Stimulated activated CD4-positive, alpha-beta T cell treated with anti-CD3 and anti-CD28 coated beads, Interleukin-15, amount 100 ng/mL, for 48 hours (primary cell): ENCODE data around the gene NT5C3A.
"Not testable (repeated sequence)": the region's sequence is repeated elsewhere in the genome, so short reads cannot be mapped to it uniquely, and the experiment has no call there.

Experiments used
- DNase-seq, 2 donors: peaks; one replicate each; pipeline ENCODE4 v3.0.0-alpha.2; 2020; ENCODE audit warnings: low read depth in 2 of 2

The NT5C3A gene

GRCh38 chr7:33041631-33042428 is 20.7 kb downstream of the NT5C3A start:
- DNase-seq, result no peak

- DNase-seq, result peak; percentile 41 to 45
These were observed 21.6 kb downstream of the NT5C3A start for GRCh38 chr7:33040803-33041516.

- no peak for DNase-seq
These were observed 22.7 kb downstream of the NT5C3A start for GRCh38 chr7:33039903-33040292.

DNA sequence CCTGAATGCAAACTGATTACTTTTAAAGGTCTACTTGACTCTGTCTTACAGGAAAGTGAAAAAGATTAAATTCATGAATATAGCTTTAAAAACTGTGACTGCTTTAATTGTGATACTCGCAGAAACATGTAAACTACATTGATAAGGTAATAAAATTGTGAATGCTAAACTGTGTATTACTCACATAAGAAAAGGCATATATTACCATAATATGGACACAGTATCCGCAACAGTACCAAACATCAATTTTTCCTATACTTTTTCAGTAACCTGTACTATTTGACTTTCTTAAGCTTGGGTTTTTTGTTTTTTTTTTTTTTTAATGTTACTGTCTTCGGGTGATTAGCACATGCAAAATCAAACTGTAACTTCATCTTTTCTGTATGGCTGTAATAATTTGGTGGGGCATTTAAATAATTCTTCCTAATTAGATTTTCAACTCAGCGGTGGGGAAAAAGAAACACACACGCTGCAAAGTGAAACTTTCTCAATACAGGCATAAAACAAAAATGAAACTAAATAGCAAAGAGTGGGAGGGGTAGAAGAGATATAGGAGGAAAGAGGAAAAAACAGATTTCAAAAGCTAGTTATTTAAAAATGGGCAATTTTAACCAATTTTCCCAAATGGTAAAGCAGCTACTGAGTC is 23.2 kb downstream of the NT5C3A start:
- no peak for DNase-seq

GRCh38 chr7:33038639-33039038 is 23.9 kb downstream of the NT5C3A start:
- no peak for DNase-seq

DNA sequence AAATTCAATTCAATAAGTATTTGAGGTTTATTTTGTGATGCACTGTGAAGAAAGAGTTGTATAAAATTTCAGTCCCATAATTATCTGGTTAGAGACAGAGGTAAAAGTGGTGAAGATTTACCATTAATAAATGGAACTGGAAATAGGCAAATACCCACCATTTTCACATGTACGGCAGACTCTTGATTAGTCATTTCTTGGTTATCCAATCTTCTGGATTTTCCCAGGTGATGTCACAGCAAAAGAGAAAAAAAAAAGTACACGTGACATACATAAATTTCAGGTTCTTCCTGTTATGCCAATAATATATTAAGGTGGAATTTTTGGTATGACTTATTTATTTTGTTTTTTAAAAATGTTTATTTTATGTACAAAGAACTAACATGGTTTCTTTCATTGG is 26.8 kb downstream of the NT5C3A start:
- DNase-seq, result no peak

GRCh38 chr7:33024189-33024757 is 38.3 kb downstream of the NT5C3A start:
- no peak for DNase-seq

DNA sequence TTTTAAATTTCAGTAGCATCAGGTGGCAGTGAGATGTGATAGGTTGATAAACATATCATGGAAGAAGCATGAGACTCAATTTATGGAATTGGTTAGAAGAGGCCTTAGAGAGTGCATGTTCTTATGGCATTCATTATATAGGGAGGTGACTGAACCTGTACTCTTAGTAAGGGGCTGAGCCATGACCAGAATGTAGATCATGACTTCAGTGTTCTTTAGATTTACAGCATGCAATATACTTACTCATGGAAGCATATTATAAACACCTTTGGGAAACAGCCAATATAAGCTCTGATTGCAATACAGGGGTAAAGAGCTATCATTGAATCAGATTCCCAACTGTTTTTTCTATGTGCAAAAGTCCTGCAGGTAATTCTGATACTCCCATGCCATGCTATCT is 50.2 kb downstream of the NT5C3A start:
- no peak for DNase-seq

DNA sequence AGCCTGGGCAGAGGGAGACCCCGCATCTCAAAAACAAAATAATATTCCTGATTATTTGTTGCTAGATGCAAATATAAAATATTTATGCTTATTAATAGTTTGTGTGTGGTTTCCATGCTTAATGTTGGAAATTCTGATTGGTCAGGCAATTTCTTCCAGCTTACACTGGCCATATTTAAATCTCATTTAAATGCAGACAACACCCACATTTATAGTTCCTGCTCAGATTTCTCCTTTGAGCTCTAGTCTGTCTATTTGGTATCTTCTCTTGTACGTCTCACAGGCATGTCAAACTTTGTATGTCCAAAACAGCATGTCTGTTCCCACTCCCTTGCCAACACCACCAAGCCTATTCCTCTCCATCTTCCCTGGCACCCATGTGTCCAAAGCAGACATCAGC is 52.8 kb downstream of the NT5C3A start:
- DNase-seq, result no peak

DNA sequence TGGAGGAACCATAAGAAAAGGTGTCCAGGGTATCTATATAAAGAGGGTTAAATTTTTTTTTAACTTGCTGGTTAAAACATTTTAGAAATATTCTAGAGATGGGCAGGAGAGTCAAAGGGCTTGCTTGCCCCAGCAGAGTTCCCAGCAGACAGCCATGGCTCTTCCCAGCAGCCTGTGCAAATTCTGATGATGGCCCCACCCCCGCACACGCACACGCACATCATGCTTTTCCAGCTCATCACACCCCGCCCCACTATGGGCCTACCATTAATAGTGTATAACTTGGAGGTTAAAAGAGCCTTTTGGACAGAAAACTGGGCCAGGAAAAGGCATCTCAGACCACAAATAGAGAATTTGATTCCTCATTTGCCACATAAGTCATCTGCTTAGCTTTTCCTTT is 56.9 kb downstream of the NT5C3A start:
- DNase-seq, result not testable (repeated sequence)

DNA sequence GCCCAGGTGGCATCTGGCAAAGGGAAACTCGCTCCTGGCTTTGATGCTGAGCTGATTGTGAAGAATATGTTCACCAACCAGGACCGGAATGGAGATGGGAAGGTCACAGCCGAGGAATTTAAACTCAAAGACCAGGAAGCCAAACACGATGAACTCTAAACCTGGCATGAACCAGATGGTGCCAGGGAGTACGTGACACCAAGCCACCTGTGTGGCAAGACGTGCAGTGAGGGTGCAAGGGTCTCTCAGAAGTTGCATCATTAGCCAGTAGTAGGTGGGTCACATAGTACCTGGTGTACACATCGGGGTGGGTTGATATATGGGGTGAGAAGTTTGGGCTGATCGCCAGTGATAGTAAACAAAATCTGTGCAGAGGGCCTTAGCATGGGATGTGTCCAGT is 57.4 kb downstream of the NT5C3A start:
- DNase-seq, result not testable (repeated sequence)

DNA sequence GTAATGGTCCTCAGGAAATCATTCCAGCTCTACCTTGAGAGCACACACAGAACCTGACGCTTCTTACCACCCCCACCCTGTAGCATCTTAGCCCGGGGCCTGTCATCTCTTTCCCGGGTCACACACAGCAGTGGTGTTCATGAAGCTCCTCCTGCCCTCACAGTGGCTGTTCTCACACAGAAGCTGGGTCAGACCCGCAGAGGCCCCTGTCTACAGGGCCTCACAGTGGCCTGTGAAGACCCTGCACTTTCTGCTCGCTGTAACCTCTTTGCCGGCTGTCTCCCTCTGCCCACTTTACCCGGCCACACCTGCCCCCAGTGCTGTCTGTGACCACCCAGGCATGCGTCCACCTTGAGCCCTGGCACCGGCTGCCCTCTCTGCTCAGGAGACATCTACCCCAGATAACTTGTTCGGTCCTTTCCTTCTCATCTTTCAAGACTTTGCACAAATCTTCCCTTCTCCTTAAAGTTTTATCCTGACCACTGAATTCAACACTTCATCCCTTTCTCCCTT is 58.4 kb downstream of the NT5C3A start:
- DNase-seq, result not testable (repeated sequence)

GRCh38 chr7:33003111-33003510 is 59.5 kb downstream of the NT5C3A start:
- not testable (repeated sequence) for DNase-seq

GRCh38 chr7:32999380-32999779 is 63.2 kb downstream of the NT5C3A start:
- not testable (repeated sequence) for DNase-seq

- not testable (repeated sequence) for DNase-seq
These were observed 64.0 kb downstream of the NT5C3A start for GRCh38 chr7:32998361-32999171.

DNA sequence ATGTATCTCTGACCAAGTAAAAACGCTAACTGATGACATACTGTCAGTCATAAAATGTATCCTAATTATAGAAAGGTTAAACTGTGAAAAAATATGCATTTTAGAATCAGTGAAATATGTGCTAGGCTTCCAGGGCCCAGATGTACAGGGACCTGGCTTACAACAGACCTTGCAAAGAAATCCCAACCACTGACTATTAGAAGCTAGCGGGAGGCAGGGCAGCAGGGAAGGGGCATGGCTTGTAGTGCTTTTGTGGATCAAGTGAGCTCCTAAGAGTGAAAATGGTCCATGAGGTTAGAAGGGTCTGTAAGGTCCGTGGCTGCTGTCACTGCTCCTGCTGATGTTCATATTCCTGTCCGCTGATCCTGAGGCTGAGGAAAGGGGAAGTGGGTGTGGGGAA is 64.6 kb downstream of the NT5C3A start:
- DNase-seq, result not testable (repeated sequence)

- not testable (repeated sequence) for DNase-seq
These were observed 69.8 kb downstream of the NT5C3A start for GRCh38 chr7:32992750-32993149.

GRCh38 chr7:32991975-32992700 is 70.4 kb downstream of the NT5C3A start:
- DNase-seq, result not testable (repeated sequence)

- not testable (repeated sequence) for DNase-seq
These were observed 71.4 kb downstream of the NT5C3A start for GRCh38 chr7:32991068-32991585.

GRCh38 chr7:32988148-32988547 is 74.4 kb downstream of the NT5C3A start:
- not testable (repeated sequence) for DNase-seq
